Measurements from ENCODE around the gene RNF5. TPM values are rescaled to one million over a fixed set of nuclear protein-coding genes. Genes with fewer than 3 reads are reported as not detected.
A peak's percentile ranks its signal among the peaks of the same experiment; 100 is the strongest.
"Not testable (repeated sequence)": the region's sequence is repeated elsewhere in the genome, so short reads cannot be mapped to it uniquely, and the experiment has no call there.

Gene RNF5
- total RNA-seq, 4 donors from 2014 or later: 78.8 to 101 (median 88.0) TPM

- ATAC-seq: no peak
- no peak for TF ChIP-seq EP300 (IDR thresholded peaks at IDR 0.05)
- TF ChIP-seq POLR2AphosphoS5 (IDR thresholded peaks at IDR 0.05): no peak
- TF ChIP-seq CTCF (IDR thresholded peaks at IDR 0.05): no peak
- TF ChIP-seq POLR2A (IDR thresholded peaks at IDR 0.05): no peak
- WGBS, 2 donors (ENCODE audit: low coverage in 1 of 2): 67% methylated on average over 3 of the region's 8 CpGs; no CpG with 5 or more reads in 1 of the 2 donors
These were observed 12.9 kb downstream of the RNF5 start for GRCh38 chr6:32190911-32191677.

GRCh38 chr6:32191696-32192607, 13.7 kb downstream of the RNF5 start:
- no peaks in the 10 kb centered on the region for H3K9me3 ChIP-seq
- peaks cover 0 to 12% of the 10 kb centered on the region in 2 donors for H3K36me3 ChIP-seq
- no peak for TF ChIP-seq EP300 (IDR thresholded peaks at IDR 0.05)
- no peak for TF ChIP-seq POLR2A (IDR thresholded peaks at IDR 0.05)
- no peak for TF ChIP-seq POLR2AphosphoS5 (IDR thresholded peaks at IDR 0.05)
- TF ChIP-seq CTCF (IDR thresholded peaks at IDR 0.05): no peak
- no peak for ATAC-seq
- H3K4me3 ChIP-seq: peak overlapping the region in 1 of 2 donors; percentile 89
- WGBS, 2 donors (ENCODE audit: low coverage in 1 of 2): 42 to 82% methylated on average over 3 to 9 of the region's 15 CpGs
- H3K27ac ChIP-seq: peak overlapping the region in 3 of 4 donors; percentile 97 to 99 (median 98)
- peaks cover 1 to 80% (median 32%) of the 10 kb centered on the region in 3 donors for H3K4me1 ChIP-seq
- H3K27me3 ChIP-seq: no peaks in the 10 kb centered on the region

More at GRCh38 chr6:32190911-32191677, 12.9 kb downstream of the RNF5 start:
- peaks cover 0 to 21% of the 10 kb centered on the region in 2 donors for H3K36me3 ChIP-seq
- no peaks in the 10 kb centered on the region for H3K27me3 ChIP-seq
- peak overlapping the region; percentile 89 to 98 for H3K4me3 ChIP-seq
- H3K4me1 ChIP-seq: peaks cover 0 to 83% (median 37%) of the 10 kb centered on the region in 3 donors
- no peaks in the 10 kb centered on the region for H3K9me3 ChIP-seq
- H3K27ac ChIP-seq: peak overlapping the region; percentile 97 to 99 (median 98)

- Histone ChIP-seq H3K27me3 (no peaks in the 10 kb centered on the region), H3K4me1 (peaks cover 2 to 80% (median 29%) of the 10 kb centered on the region in 3 donors), H3K36me3 (peaks cover 0 to 5% of the 10 kb centered on the region in 2 donors), H3K9me3 (no peaks in the 10 kb centered on the region), H3K27ac (peak within 1 kb of the TSS in 3 of 4 donors; percentile 97 to 99 (median 98)), H3K4me3 (peak within 1 kb of the TSS in 1 of 2 donors; percentile 89)
- no peak for ATAC-seq
- TF ChIP-seq EP300 (IDR thresholded peaks at IDR 0.05) (no peak), POLR2AphosphoS5 (IDR thresholded peaks at IDR 0.05) (no peak), POLR2A (IDR thresholded peaks at IDR 0.05) (no peak), CTCF (IDR thresholded peaks at IDR 0.05) (no peak)
- WGBS, 2 donors (ENCODE audit: low coverage in 1 of 2): 33 to 60% methylated on average over 2 to 3 of the region's 5 CpGs
These were observed 14.4 kb downstream of the RNF5 start, which contains the start of gene GPSM3 for GRCh38 chr6:32192608-32193039. Gene GPSM3 (minus strand): TSS chr6:32192643. CDS start chr6:32192513, 130 bp downstream.

DNA sequence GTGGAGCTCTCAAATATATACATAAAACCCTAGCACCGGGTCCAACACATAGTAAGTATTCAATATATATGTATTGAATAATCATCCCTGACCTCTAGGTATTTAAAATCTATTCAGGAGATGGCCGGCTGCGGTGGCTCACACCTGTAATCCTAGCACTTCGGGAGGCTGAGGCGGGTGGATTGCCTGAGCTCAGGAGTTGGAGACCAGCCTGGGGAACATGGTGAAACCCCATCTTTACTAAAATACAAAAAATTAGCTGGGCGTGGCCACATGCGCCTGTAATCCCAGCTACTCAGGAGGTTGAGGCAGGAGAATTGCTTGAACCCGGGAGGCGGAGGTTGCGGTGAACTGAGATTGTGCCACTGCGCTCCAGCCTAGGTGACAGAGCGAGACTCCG, 14.9 kb downstream of the RNF5 start:
- not testable (repeated sequence) for H3K27me3 ChIP-seq, H3K9me3 ChIP-seq, H3K36me3 ChIP-seq, ATAC-seq
- Histone ChIP-seq H3K27ac (peak overlapping the region in 3 of 4 donors; percentile 97 to 99 (median 98)), H3K4me3 (peak overlapping the region in 1 of 2 donors; percentile 89), H3K4me1 (peaks cover 2 to 77% (median 24%) of the 10 kb centered on the region in 3 donors)
- 58 to 90% methylated on average over 6 to 7 of the region's 13 CpGs for WGBS, 2 donors (ENCODE audit: low coverage in 1 of 2)

- 90 to 92% methylated on average over 3 to 4 of the region's 4 CpGs for WGBS, 2 donors (ENCODE audit: low coverage in 1 of 2)
- Histone ChIP-seq H3K36me3 (no peaks in the 10 kb centered on the region), H3K4me1 (peaks cover 2 to 64% (median 14%) of the 10 kb centered on the region in 3 donors), H3K27me3 (no peaks in the 10 kb centered on the region), H3K9me3 (no peaks in the 10 kb centered on the region), H3K4me3 (no peak overlapping the region), H3K27ac (peak overlapping the region; percentile 95 to 99 (median 98))
- ATAC-seq: no peak
- TF ChIP-seq CTCF (IDR thresholded peaks at IDR 0.05): no peak
- no peak for TF ChIP-seq POLR2A (IDR thresholded peaks at IDR 0.05)
- no peak for TF ChIP-seq EP300 (IDR thresholded peaks at IDR 0.05)
- TF ChIP-seq POLR2AphosphoS5 (IDR thresholded peaks at IDR 0.05): no peak
These were observed 16.2 kb downstream of the RNF5 start for GRCh38 chr6:32194388-32194787.

All from gastroesophageal sphincter (tissue), 4 donors.